Mesenchymal stem cell (in vitro differentiated cells and primary cell): ENCODE data around the gene USP40.

Experiments
- DNase-seq: peaks from one replicate; pipeline ENCODE4 v3.0.0-alpha.2; 2013
- H2AFZ ChIP-seq: one replicate; pipeline ENCODE4 v1.6.1; 2013; ENCODE audit warnings: low read depth, mild to moderate bottlenecking, control low read depth, inconsistent platforms, low read length, moderate library complexity
- H2AK5ac ChIP-seq: 2 replicates; pipeline ENCODE4 v1.6.1; 2013; ENCODE audit warnings: low read length, moderate library complexity, mild to moderate bottlenecking, inconsistent platforms; ENCODE audit not compliant: severe bottlenecking
- H2BK120ac ChIP-seq: one replicate; pipeline ENCODE4 v1.6.1; 2013; ENCODE audit warnings: low read depth, mild to moderate bottlenecking, inconsistent platforms, low read length, moderate library complexity
- H2BK12ac ChIP-seq, 2 experiments: one replicate each; pipeline ENCODE4 v1.6.1; 2013; ENCODE audit warnings: inconsistent platforms in 2 of 2, low read length in 2 of 2, mild to moderate bottlenecking in 2 of 2, moderate library complexity in 2 of 2, control low read depth in 1 of 2
- H2BK15ac ChIP-seq: one replicate; pipeline ENCODE4 v1.6.1; 2013; ENCODE audit warnings: mild to moderate bottlenecking, low read depth, inconsistent platforms; ENCODE audit not compliant: poor library complexity, severe bottlenecking
- H2BK5ac ChIP-seq: 2 replicates; pipeline ENCODE4 v1.6.1; 2013; ENCODE audit warnings: low read depth, mild to moderate bottlenecking, low read length, control low read depth, inconsistent platforms; ENCODE audit not compliant: poor library complexity, severe bottlenecking
- H3K14ac ChIP-seq, 2 experiments: one replicate each; pipeline ENCODE4 v1.6.1; 2013; ENCODE audit warnings: inconsistent platforms in 2 of 2, low read length in 2 of 2, control low read depth in 1 of 2, mild to moderate bottlenecking in 1 of 2, moderate library complexity in 1 of 2
- H3K18ac ChIP-seq, 2 experiments: one replicate each; pipeline ENCODE4 v1.6.1; 2013; ENCODE audit warnings: inconsistent platforms in 2 of 2, low read length in 2 of 2, control low read depth in 1 of 2, low read depth in 1 of 2, mild to moderate bottlenecking in 1 of 2
- H3K23ac ChIP-seq, 2 experiments: one replicate each; pipeline ENCODE4 v1.6.1; 2013; ENCODE audit warnings: inconsistent platforms in 2 of 2, low read length in 2 of 2, mild to moderate bottlenecking in 2 of 2, moderate library complexity in 2 of 2, control low read depth in 1 of 2
- H3K27ac ChIP-seq: 2 replicates; pipeline ENCODE4 v1.5.1; 2013; ENCODE audit warnings: mild to moderate bottlenecking, moderate library complexity, low read length, control low read depth, inconsistent platforms; ENCODE audit not compliant: poor library complexity, severe bottlenecking
- H3K27me3 ChIP-seq, 2 experiments: 2 replicates each; pipeline versions ENCODE4 v1.6.1 to v1.7.0; 2013; ENCODE audit warnings: low read length in 2 of 2, mild to moderate bottlenecking in 2 of 2, moderate library complexity in 2 of 2, control low read depth in 1 of 2, inconsistent platforms in 1 of 2; ENCODE audit not compliant: control insufficient read depth in 1 of 2, insufficient read depth in 1 of 2
- H3K36me3 ChIP-seq, 2 experiments: 2 replicates each; pipeline versions ENCODE4 v1.6.1 to v1.7.0; 2013; ENCODE audit warnings: low read length in 2 of 2, control low read depth in 1 of 2, inconsistent platforms in 1 of 2, low read depth in 1 of 2, mild to moderate bottlenecking in 1 of 2; ENCODE audit not compliant: insufficient read depth in 2 of 2, control insufficient read depth in 1 of 2
- H3K4ac ChIP-seq, 2 experiments: one replicate each; pipeline ENCODE4 v1.6.1; 2013; ENCODE audit warnings: inconsistent platforms in 2 of 2, low read length in 2 of 2, mild to moderate bottlenecking in 2 of 2, moderate library complexity in 2 of 2, control low read depth in 1 of 2, low read depth in 1 of 2
- H3K4me1 ChIP-seq: 2 replicates; pipeline ENCODE4 v1.6.1; 2013; ENCODE audit warnings: low read depth, low read length, control low read depth; ENCODE audit not compliant: control insufficient read depth, insufficient read depth
- H3K4me2 ChIP-seq: 2 replicates; pipeline ENCODE4 v1.6.1; 2013; ENCODE audit warnings: low read length, mild to moderate bottlenecking, inconsistent platforms; ENCODE audit not compliant: poor library complexity, severe bottlenecking
- H3K4me3 ChIP-seq, 2 experiments: 2 replicates each; pipeline versions ENCODE4 v1.5.1 to v1.7.0; 2013; ENCODE audit warnings: low read length in 2 of 2, mild to moderate bottlenecking in 2 of 2, control low read depth in 1 of 2, low read depth in 1 of 2; ENCODE audit not compliant: insufficient read depth in 1 of 2
- H3K79me1 ChIP-seq: replicated peaks from 2 replicates; pipeline ENCODE4 v1.6.1; 2013; ENCODE audit warnings: mild to moderate bottlenecking, control low read depth, low read length, inconsistent platforms; ENCODE audit not compliant: poor library complexity, severe bottlenecking
- H3K9ac ChIP-seq: 2 replicates; pipeline ENCODE4 v1.7.0; 2013; ENCODE audit warnings: mild to moderate bottlenecking, low read length, moderate library complexity
- H3K9me3 ChIP-seq: 2 replicates; pipeline ENCODE4 v1.7.0; 2013; ENCODE audit warnings: mild to moderate bottlenecking, low read length; ENCODE audit not compliant: control insufficient read depth
- H4K8ac ChIP-seq: one replicate; pipeline ENCODE4 v1.6.1; 2013; ENCODE audit warnings: inconsistent platforms, mild to moderate bottlenecking, low read length, moderate library complexity
- H4K91ac ChIP-seq: one replicate; pipeline ENCODE4 v1.6.1; 2013; ENCODE audit warnings: mild to moderate bottlenecking, low read length, inconsistent platforms
- WGBS: methylation state at CpG from one replicate; pipeline ENCODE4 v1.1.7; 2013; ENCODE audit warnings: mixed read lengths; 5-methylcytosine and 5-hydroxymethylcytosine counted together

USP40 gene

DNA sequence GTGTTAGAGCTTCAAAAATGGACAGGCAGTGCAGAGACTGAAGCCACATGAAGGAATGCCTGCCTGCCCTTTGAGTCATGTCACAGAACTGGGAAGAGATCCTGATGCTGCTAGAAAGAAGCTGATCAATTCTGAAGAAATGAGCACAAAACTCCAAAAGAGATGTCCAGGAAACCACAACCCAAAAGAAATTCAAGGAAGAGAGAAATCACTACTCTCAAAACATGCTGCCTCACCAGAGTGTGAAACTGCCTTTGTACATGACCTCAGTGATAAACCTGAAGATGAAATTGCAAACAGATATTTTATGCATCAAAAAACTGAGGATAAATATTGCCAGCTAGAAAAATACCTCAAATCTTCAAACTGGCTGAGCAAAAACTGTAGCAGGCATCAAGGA lies 20.5 kb downstream of the USP40 start:
- no peaks in the 10 kb centered on the region for H3K27me3 ChIP-seq
- H4K91ac ChIP-seq: no peak overlapping the region
- H2BK15ac ChIP-seq: no peak overlapping the region
- H3K79me1 ChIP-seq: peaks cover 8% of the 10 kb centered on the region
- no peak overlapping the region for H2AFZ ChIP-seq
- no peak overlapping the region for H3K4ac ChIP-seq
- no peak overlapping the region for H3K23ac ChIP-seq
- H2BK12ac ChIP-seq: no peak overlapping the region
- H3K4me2 ChIP-seq: no peak overlapping the region
- H2AK5ac ChIP-seq: no peak overlapping the region
- DNase-seq: no peak
- no peak overlapping the region for H3K4me3 ChIP-seq
- no peak overlapping the region for H2BK120ac ChIP-seq
- peaks cover 4 to 86% of the 10 kb centered on the region in 2 experiments for H3K36me3 ChIP-seq
- H3K14ac ChIP-seq: no peak overlapping the region
- H2BK5ac ChIP-seq: no peak overlapping the region
- H4K8ac ChIP-seq: no peak overlapping the region
- no peak overlapping the region for H3K9ac ChIP-seq
- H3K27ac ChIP-seq: no peak overlapping the region
- no peaks in the 10 kb centered on the region for H3K4me1 ChIP-seq
- H3K9me3 ChIP-seq: no peaks in the 10 kb centered on the region
- H3K18ac ChIP-seq: no peak overlapping the region

DNA sequence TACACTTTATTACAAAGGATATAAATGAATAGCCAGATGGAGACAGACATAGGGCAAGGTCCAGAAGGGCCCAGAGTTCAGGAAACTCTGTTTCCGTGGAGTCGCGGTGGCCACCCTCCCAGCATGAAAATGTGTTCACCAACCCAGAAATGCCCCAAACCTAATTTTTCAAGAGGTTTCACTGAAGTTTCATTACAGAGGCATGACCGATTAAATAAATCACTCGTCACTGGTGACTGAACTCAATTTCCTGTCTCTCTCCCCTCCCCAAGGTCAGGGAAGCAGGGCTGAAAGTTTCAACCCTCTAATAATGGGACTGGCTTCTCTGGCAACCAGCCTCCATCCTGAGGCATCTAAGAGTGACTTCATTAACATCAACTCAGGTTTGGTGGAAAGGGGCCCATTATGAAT lies 22.4 kb downstream of the USP40 start:
- Histone ChIP-seq H3K4me1 (no peaks in the 10 kb centered on the region), H2BK120ac (no peak overlapping the region), H2BK12ac (no peak overlapping the region), H2AFZ (no peak overlapping the region), H3K9me3 (no peaks in the 10 kb centered on the region), H3K9ac (no peak overlapping the region), H3K27me3 (no peaks in the 10 kb centered on the region), H3K4me3 (no peak overlapping the region), H3K4me2 (no peak overlapping the region), H2BK5ac (no peak overlapping the region), H3K4ac (no peak overlapping the region), H3K36me3 (peaks cover 4 to 80% of the 10 kb centered on the region in 2 experiments), H3K18ac (no peak overlapping the region), H3K79me1 (peaks cover 8% of the 10 kb centered on the region), H2BK15ac (no peak overlapping the region), H4K91ac (no peak overlapping the region), H3K27ac (no peak overlapping the region), H2AK5ac (no peak overlapping the region), H4K8ac (no peak overlapping the region), H3K23ac (no peak overlapping the region), H3K14ac (no peak overlapping the region)
- no peak for DNase-seq
- WGBS: 94% methylated on average over 5 of the region's 5 CpGs

- Histone ChIP-seq H2AK5ac (no peak overlapping the region), H2BK5ac (no peak overlapping the region), H3K4me2 (no peak overlapping the region), H3K18ac (no peak overlapping the region), H3K9me3 (no peaks in the 10 kb centered on the region), H3K27me3 (no peaks in the 10 kb centered on the region), H3K14ac (no peak overlapping the region), H3K23ac (no peak overlapping the region), H3K4me1 (no peaks in the 10 kb centered on the region), H3K79me1 (peaks cover 8% of the 10 kb centered on the region), H2BK12ac (no peak overlapping the region), H2BK15ac (no peak overlapping the region), H2BK120ac (no peak overlapping the region), H3K4ac (no peak overlapping the region), H3K4me3 (no peak overlapping the region), H3K36me3 (peaks cover 7 to 76% of the 10 kb centered on the region in 2 experiments), H2AFZ (no peak overlapping the region), H4K91ac (no peak overlapping the region), H3K9ac (no peak overlapping the region), H3K27ac (no peak overlapping the region), H4K8ac (no peak overlapping the region)
- peak; percentile 68 for DNase-seq
- WGBS: 95% methylated on average over 3 of the region's 5 CpGs
Observed at GRCh38 chr2:233542507-233542906, 24.1 kb downstream of the USP40 start.

- Histone ChIP-seq H2BK120ac (no peak overlapping the region), H2AK5ac (no peak overlapping the region), H4K91ac (no peak overlapping the region), H3K27me3 (no peaks in the 10 kb centered on the region), H4K8ac (no peak overlapping the region), H3K4ac (no peak overlapping the region), H3K27ac (no peak overlapping the region), H2BK15ac (no peak overlapping the region), H3K23ac (no peak overlapping the region), H3K9me3 (no peaks in the 10 kb centered on the region), H3K4me1 (no peaks in the 10 kb centered on the region), H2AFZ (no peak overlapping the region), H3K36me3 (peaks cover 3 to 72% of the 10 kb centered on the region in 2 experiments), H3K4me2 (no peak overlapping the region), H3K14ac (no peak overlapping the region), H2BK5ac (no peak overlapping the region), H3K79me1 (peaks cover 3% of the 10 kb centered on the region), H3K18ac (no peak overlapping the region), H3K4me3 (no peak overlapping the region), H3K9ac (no peak overlapping the region), H2BK12ac (no peak overlapping the region)
- 94% methylated on average over 3 of the region's 5 CpGs for WGBS
- DNase-seq: no peak
Observed at GRCh38 chr2:233538741-233539140, 27.8 kb downstream of the USP40 start.
